GM23338 (cell line): ENCODE results near the gene SLC26A5. TPM values are rescaled to one million over a fixed set of nuclear protein-coding genes. Genes with fewer than 3 reads are reported as not detected.

ENCODE experiments used
- ATAC-seq: fragments of 200-7000 bp; cut with Tn5 transposase; 3 replicates; pipeline ENCODE4 v1.9.1; 2020
- DNase-seq: peaks from one replicate; pipeline ENCODE4 v3.0.0-alpha.2; 2015; ENCODE audit warnings: low spot score
- H2AFZ ChIP-seq: fragments of 200-600 bp; sonication (generic); 2 replicates; pipeline ENCODE4 v1.8.0; 2016; ENCODE audit warnings: antibody characterized with exemption, mild to moderate bottlenecking, moderate library complexity
- H3F3A ChIP-seq: fragments of 200-600 bp; sonication (generic); replicated peaks from 2 replicates; pipeline ENCODE4 v1.8.0; 2017; ENCODE audit warnings: antibody characterized with exemption, mixed run types, low read depth
- H3K27ac ChIP-seq: fragments of 200-600 bp; sonication (generic); 2 replicates; pipeline ENCODE4 v1.6.1; 2016; ENCODE audit warnings: low read depth
- H3K27me3 ChIP-seq: fragments of 200-600 bp; sonication (generic); 2 replicates; pipeline ENCODE4 v1.8.0; 2016; ENCODE audit warnings: mild to moderate bottlenecking, mixed run types, moderate library complexity; ENCODE audit not compliant: insufficient read depth
- H3K36me3 ChIP-seq: fragments of 200-600 bp; sonication (generic); 2 replicates; pipeline ENCODE4 v1.8.0; 2016; ENCODE audit warnings: mild to moderate bottlenecking; ENCODE audit not compliant: insufficient read depth
- H3K4me1 ChIP-seq: fragments of 200-600 bp; sonication (generic); 2 replicates; pipeline ENCODE4 v1.8.0; 2016; ENCODE audit warnings: mild to moderate bottlenecking, moderate library complexity; ENCODE audit not compliant: insufficient read depth
- H3K4me2 ChIP-seq: fragments of 200-600 bp; sonication (generic); 2 replicates; pipeline ENCODE4 v1.7.1; 2017; ENCODE audit warnings: mixed run types
- H3K4me3 ChIP-seq: fragments of 200-600 bp; sonication (generic); 2 replicates; pipeline ENCODE4 v1.6.1; 2016; ENCODE audit warnings: mixed run types
- H3K79me2 ChIP-seq: fragments of 200-600 bp; sonication (generic); replicated peaks from 2 replicates; pipeline ENCODE4 v1.8.0; 2017; ENCODE audit warnings: mild to moderate bottlenecking; ENCODE audit not compliant: insufficient read depth
- H3K9me2 ChIP-seq: fragments of 200-600 bp; sonication (generic); 2 replicates; pipeline ENCODE4 v1.8.0; 2017; ENCODE audit not compliant: insufficient read depth
- H4K20me1 ChIP-seq: fragments of 200-600 bp; sonication (generic); replicated peaks from 2 replicates; pipeline ENCODE4 v1.8.0; 2017; ENCODE audit warnings: mild to moderate bottlenecking; ENCODE audit not compliant: insufficient read depth
- H3K27ac Mint-ChIP-seq: 2 replicates; pipeline ENCODE4 v1.8.0; 2020; ENCODE audit warnings: inconsistent platforms, mild to moderate bottlenecking, moderate library complexity, mixed read lengths
- H3K27me3 Mint-ChIP-seq: 3 replicates; pipeline ENCODE4 v1.8.0; 2022; ENCODE audit warnings: low read depth, mild to moderate bottlenecking, moderate library complexity, mixed read lengths, inconsistent platforms; ENCODE audit not compliant: insufficient read depth, poor library complexity
- H3K36me3 Mint-ChIP-seq: 3 replicates; pipeline ENCODE4 v1.8.0; 2021; ENCODE audit warnings: low read depth, mild to moderate bottlenecking, inconsistent platforms, moderate library complexity, mixed read lengths
- H3K4me1 Mint-ChIP-seq: 3 replicates; pipeline ENCODE4 v1.8.0; 2020; ENCODE audit warnings: mild to moderate bottlenecking, inconsistent platforms, mixed read lengths
- H3K4me3 Mint-ChIP-seq: 3 replicates; pipeline ENCODE4 v1.8.0; 2021; ENCODE audit warnings: moderate library complexity, mild to moderate bottlenecking, inconsistent platforms, mixed read lengths
- H3K9me3 Mint-ChIP-seq: 3 replicates; pipeline ENCODE4 v1.8.0; 2020; ENCODE audit warnings: moderate library complexity, mild to moderate bottlenecking, inconsistent platforms, mixed read lengths
- EZH2 ChIP-seq: fragments of 200-600 bp; sonication (generic); IDR thresholded peaks from one replicate; pipeline ENCODE4 v1.8.0; 2017; ENCODE audit warnings: antibody characterized with exemption, mild to moderate bottlenecking, low read depth; ENCODE audit not compliant: unreplicated experiment
- POLR2AphosphoS5 ChIP-seq: IDR thresholded peaks from 2 replicates; pipeline ENCODE4 v1.6.1; 2016; ENCODE audit warnings: antibody characterized with exemption, low read depth
- polyA plus RNA-seq: library from polyadenylated mRNA; unstranded; fragments of >200 nt; fragmentation: Nextera tagmentation; extraction: Ambion mirVana; gene quantifications from 2 replicates; pipeline ENCODE4 v1.2.1, GENCODE V29; 2016
- total RNA-seq: library from RNA; depleted of rRNA; stranded (reverse); fragments of >200 nt; shearing (Covaris generic); gene quantifications from 2 replicates; pipeline ENCODE4 v1.2.3, GENCODE V29; 2014
- TF ChIP-seq, protein P1 (sequence below): fragments of 250-450 bp; sonication (Bioruptor Pico); IDR thresholded peaks from 2 replicates; pipeline ENCODE4 v1.5.0; 2020; ENCODE audit warnings: mild to moderate bottlenecking, moderate library complexity
- TF ChIP-seq, protein P2 (sequence below): IDR thresholded peaks from one replicate; pipeline ENCODE4 v1.6.1; 2018; ENCODE audit warnings: antibody characterized with exemption; ENCODE audit not compliant: unreplicated experiment

SLC26A5 gene
- total and polyA plus RNA-seq, 2 experiments from 2014 or later = 0.49 to 1.0 TPM

DNA sequence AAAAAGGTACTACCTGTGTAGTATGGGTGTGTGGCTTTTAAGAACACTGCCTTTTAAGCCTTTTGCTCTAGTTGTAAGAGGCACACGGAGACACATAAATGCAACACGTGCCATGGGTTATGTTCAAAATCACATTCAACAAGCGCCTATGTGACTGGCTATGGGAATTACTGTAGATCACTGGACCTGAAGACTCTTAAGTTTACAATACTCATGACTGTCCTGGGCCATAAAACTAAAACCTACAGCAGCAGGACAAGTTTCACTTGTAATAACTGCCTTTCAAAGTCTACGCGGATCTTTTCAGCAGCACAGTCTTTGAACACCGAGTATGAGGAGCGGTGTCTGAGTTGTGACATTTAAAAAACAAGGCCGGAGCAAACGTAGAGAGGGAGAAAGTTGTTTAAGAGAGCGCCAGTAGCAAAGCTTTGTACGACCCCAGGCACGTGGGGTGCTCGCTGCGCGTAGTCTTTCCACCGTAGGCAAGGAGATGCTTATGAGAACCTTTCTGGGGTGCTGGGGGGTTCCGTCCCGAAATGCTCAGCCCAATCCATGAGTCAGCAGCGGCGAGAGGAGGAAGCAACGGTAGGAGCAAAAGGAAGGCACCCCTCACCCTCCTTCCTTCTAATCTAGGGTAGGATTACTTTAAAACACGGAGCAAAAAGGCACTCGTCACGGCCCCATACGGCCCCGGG lies 102.1 kb downstream of the SLC26A5 start (continued):
- TF ChIP-seq, protein P1, sequence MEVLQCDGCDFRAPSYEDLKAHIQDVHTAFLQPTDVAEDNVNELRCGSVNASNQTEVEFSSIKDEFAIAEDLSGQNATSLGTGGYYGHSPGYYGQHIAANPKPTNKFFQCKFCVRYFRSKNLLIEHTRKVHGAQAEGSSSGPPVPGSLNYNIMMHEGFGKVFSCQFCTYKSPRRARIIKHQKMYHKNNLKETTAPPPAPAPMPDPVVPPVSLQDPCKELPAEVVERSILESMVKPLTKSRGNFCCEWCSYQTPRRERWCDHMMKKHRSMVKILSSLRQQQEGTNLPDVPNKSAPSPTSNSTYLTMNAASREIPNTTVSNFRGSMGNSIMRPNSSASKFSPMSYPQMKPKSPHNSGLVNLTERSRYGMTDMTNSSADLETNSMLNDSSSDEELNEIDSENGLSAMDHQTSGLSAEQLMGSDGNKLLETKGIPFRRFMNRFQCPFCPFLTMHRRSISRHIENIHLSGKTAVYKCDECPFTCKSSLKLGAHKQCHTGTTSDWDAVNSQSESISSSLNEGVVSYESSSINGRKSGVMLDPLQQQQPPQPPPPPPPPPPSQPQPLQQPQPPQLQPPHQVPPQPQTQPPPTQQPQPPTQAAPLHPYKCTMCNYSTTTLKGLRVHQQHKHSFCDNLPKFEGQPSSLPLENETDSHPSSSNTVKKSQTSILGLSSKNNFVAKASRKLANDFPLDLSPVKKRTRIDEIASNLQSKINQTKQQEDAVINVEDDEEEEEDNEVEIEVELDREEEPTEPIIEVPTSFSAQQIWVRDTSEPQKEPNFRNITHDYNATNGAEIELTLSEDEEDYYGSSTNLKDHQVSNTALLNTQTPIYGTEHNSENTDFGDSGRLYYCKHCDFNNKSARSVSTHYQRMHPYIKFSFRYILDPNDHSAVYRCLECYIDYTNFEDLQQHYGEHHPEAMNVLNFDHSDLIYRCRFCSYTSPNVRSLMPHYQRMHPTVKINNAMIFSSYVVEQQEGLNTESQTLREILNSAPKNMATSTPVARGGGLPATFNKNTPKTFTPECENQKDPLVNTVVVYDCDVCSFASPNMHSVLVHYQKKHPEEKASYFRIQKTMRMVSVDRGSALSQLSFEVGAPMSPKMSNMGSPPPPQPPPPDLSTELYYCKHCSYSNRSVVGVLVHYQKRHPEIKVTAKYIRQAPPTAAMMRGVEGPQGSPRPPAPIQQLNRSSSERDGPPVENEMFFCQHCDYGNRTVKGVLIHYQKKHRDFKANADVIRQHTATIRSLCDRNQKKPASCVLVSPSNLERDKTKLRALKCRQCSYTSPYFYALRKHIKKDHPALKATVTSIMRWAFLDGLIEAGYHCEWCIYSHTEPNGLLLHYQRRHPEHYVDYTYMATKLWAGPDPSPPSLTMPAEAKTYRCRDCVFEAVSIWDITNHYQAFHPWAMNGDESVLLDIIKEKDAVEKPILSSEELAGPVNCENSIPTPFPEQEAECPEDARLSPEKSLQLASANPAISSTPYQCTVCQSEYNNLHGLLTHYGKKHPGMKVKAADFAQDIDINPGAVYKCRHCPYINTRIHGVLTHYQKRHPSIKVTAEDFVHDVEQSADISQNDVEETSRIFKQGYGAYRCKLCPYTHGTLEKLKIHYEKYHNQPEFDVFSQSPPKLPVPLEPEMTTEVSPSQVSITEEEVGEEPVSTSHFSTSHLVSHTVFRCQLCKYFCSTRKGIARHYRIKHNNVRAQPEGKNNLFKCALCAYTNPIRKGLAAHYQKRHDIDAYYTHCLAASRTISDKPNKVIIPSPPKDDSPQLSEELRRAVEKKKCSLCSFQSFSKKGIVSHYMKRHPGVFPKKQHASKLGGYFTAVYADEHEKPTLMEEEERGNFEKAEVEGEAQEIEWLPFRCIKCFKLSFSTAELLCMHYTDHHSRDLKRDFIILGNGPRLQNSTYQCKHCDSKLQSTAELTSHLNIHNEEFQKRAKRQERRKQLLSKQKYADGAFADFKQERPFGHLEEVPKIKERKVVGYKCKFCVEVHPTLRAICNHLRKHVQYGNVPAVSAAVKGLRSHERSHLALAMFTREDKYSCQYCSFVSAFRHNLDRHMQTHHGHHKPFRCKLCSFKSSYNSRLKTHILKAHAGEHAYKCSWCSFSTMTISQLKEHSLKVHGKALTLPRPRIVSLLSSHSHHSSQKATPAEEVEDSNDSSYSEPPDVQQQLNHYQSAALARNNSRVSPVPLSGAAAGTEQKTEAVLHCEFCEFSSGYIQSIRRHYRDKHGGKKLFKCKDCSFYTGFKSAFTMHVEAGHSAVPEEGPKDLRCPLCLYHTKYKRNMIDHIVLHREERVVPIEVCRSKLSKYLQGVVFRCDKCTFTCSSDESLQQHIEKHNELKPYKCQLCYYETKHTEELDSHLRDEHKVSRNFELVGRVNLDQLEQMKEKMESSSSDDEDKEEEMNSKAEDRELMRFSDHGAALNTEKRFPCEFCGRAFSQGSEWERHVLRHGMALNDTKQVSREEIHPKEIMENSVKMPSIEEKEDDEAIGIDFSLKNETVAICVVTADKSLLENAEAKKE (CRISPR knock-in tag) = no peak

DNA sequence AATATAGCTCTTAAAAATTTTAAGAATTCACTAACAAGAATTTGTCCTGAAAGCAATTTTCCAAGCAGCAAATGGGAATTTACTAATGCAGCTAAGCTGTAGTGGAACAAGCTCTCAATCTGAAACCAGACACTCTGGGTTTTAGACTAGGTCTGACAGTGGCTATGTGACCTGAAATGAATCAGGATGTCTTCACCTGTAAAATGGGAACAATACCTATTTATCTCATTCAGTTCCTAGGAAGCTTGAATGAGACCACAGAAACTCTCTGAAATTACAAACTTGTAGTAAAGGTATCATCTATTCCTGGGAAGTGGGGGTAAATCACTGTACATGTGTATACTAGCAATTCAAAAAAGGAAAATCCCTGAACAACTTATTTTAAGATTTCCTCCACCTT lies 102.7 kb downstream of the SLC26A5 start:
- DNase-seq (no peak), ATAC-seq (no peak)
- H3K79me2 ChIP-seq = peaks cover 70% of the 10 kb centered on the region
- H3K4me2 ChIP-seq = peak overlapping the region; percentile 97
- H3K9me3 Mint-ChIP-seq = no peaks in the 10 kb centered on the region
- H4K20me1 ChIP-seq = peaks cover 14% of the 10 kb centered on the region
- peak overlapping the region; percentile 91 for H3K4me3 ChIP-seq
- H3K27ac Mint-ChIP-seq = no peak overlapping the region; the same call in 1 of the 2 replicates
- no peaks in the 10 kb centered on the region for H3K9me2 ChIP-seq
- H3K4me1 ChIP-seq = peaks cover 11% of the 10 kb centered on the region; the same call in 1 of the 2 replicates
- H3K36me3 ChIP-seq = peaks cover 34% of the 10 kb centered on the region
- H2AFZ ChIP-seq = no peak overlapping the region
- H3K27me3 Mint-ChIP-seq = peaks cover 8% of the 10 kb centered on the region
- H3K36me3 Mint-ChIP-seq = peaks cover 37% of the 10 kb centered on the region
- H3K27me3 ChIP-seq = no peaks in the 10 kb centered on the region
- no peaks in the 10 kb centered on the region for H3F3A ChIP-seq
- H3K4me1 Mint-ChIP-seq = peaks cover 4% of the 10 kb centered on the region; the same call in 2 of the 3 replicates
- H3K27ac ChIP-seq = no peak overlapping the region
- H3K4me3 Mint-ChIP-seq = peak overlapping the region; percentile 93
- TF ChIP-seq, protein P1 (CRISPR knock-in tag) = no peak
- TF ChIP-seq EZH2 = no peak
- TF ChIP-seq, protein P2, sequence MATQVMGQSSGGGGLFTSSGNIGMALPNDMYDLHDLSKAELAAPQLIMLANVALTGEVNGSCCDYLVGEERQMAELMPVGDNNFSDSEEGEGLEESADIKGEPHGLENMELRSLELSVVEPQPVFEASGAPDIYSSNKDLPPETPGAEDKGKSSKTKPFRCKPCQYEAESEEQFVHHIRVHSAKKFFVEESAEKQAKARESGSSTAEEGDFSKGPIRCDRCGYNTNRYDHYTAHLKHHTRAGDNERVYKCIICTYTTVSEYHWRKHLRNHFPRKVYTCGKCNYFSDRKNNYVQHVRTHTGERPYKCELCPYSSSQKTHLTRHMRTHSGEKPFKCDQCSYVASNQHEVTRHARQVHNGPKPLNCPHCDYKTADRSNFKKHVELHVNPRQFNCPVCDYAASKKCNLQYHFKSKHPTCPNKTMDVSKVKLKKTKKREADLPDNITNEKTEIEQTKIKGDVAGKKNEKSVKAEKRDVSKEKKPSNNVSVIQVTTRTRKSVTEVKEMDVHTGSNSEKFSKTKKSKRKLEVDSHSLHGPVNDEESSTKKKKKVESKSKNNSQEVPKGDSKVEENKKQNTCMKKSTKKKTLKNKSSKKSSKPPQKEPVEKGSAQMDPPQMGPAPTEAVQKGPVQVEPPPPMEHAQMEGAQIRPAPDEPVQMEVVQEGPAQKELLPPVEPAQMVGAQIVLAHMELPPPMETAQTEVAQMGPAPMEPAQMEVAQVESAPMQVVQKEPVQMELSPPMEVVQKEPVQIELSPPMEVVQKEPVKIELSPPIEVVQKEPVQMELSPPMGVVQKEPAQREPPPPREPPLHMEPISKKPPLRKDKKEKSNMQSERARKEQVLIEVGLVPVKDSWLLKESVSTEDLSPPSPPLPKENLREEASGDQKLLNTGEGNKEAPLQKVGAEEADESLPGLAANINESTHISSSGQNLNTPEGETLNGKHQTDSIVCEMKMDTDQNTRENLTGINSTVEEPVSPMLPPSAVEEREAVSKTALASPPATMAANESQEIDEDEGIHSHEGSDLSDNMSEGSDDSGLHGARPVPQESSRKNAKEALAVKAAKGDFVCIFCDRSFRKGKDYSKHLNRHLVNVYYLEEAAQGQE = no peak
- no peak for TF ChIP-seq POLR2AphosphoS5
